Glutamatergic neuron (in vitro differentiated cells): ENCODE measurements around the gene THAP7. TPM values are rescaled to one million over a fixed set of nuclear protein-coding genes. Genes with fewer than 3 reads are reported as not detected.
A peak's percentile ranks its signal among the peaks of the same experiment; 100 is the strongest.
"Not testable (repeated sequence)": the region's sequence is repeated elsewhere in the genome, so short reads cannot be mapped to it uniquely, and the experiment has no call there.

Experiments
- DNase-seq: peaks from one replicate; pipeline ENCODE4 v3.0.0; 2022
- H3K27ac Mint-ChIP-seq: one replicate; pipeline ENCODE4 v1.8.0; 2020; ENCODE audit warnings: mild to moderate bottlenecking, mixed read lengths, inconsistent platforms; ENCODE audit not compliant: unreplicated experiment
- H3K27me3 Mint-ChIP-seq: one replicate; pipeline ENCODE4 v1.8.0; 2020; ENCODE audit warnings: mild to moderate bottlenecking, moderate library complexity, mixed read lengths, inconsistent platforms; ENCODE audit not compliant: unreplicated experiment
- H3K36me3 Mint-ChIP-seq: one replicate; pipeline ENCODE4 v1.8.0; 2020; ENCODE audit warnings: mild to moderate bottlenecking, mixed read lengths, inconsistent platforms; ENCODE audit not compliant: unreplicated experiment
- H3K4me1 Mint-ChIP-seq: one replicate; pipeline ENCODE4 v1.8.0; 2020; ENCODE audit warnings: mild to moderate bottlenecking, low read depth, mixed read lengths, inconsistent platforms; ENCODE audit not compliant: unreplicated experiment
- H3K4me3 Mint-ChIP-seq: one replicate; pipeline ENCODE4 v1.8.0; 2020; ENCODE audit warnings: mild to moderate bottlenecking, mixed read lengths, inconsistent platforms; ENCODE audit not compliant: unreplicated experiment
- H3K9me3 Mint-ChIP-seq: one replicate; pipeline ENCODE4 v1.8.0; 2020; ENCODE audit warnings: mild to moderate bottlenecking, moderate library complexity, mixed read lengths, inconsistent platforms; ENCODE audit not compliant: unreplicated experiment
- CTCF ChIP-seq: fragments of 200-600 bp; sonication (generic); IDR thresholded peaks from one replicate; pipeline ENCODE4 v1.5.0; 2021; ENCODE audit not compliant: partially characterized antibody, unreplicated experiment
- long read RNA-seq: library from polyadenylated mRNA; unstranded; transcript quantifications from one replicate; pipeline ENCODE4 v2.0.0, GENCODE V29; 2020; ENCODE audit not compliant: unreplicated experiment
- total RNA-seq: library from RNA; stranded (reverse); fragmentation: NEBNext Ultra II Directional; extraction: Animal tissue kit (Norgen Biotek cat#: 25700); gene quantifications from one replicate; pipeline ENCODE4 v1.2.1, GENCODE V29; 2021; ENCODE audit not compliant: unreplicated experiment

Gene THAP7
- 17.8 TPM for total RNA-seq
- long read RNA-seq, transcript THAP7-208 (3 exons, 1,957 nt), result major isoform, 7 of 18 reads
- long read RNA-seq, transcript THAP7-204 (2 exons, 1,809 nt), result minor isoform, 6 of 18 reads
- long read RNA-seq, partial matches to known transcripts, result 0 of 18 reads
- long read RNA-seq, other reads (novel, unspliced or antisense), result 0 of 18 reads

GRCh38 chr22:21001601-21002325 lies at the start of gene THAP7:
Gene THAP7 (minus strand): TSS chr22:21002118. CDS start chr22:21001911, 207 bp downstream.
- H3K4me1 Mint-ChIP-seq, result peaks cover 1% of the 10 kb centered on the region
- peak within 1 kb of the TSS; percentile 99 for H3K4me3 Mint-ChIP-seq
- H3K36me3 Mint-ChIP-seq, result no peaks in the 10 kb centered on the region
- H3K27ac Mint-ChIP-seq, result peak within 1 kb of the TSS; percentile 96
- no peak for TF ChIP-seq CTCF
- H3K9me3 Mint-ChIP-seq, result peaks cover 14% of the 10 kb centered on the region
- peak; percentile 97 for DNase-seq
- peaks cover 3% of the 10 kb centered on the region for H3K27me3 Mint-ChIP-seq

- H3K9me3 Mint-ChIP-seq, result peaks cover 14% of the 10 kb centered on the region
- H3K27ac Mint-ChIP-seq, result peak overlapping the region; percentile 22
- H3K4me1 Mint-ChIP-seq, result peaks cover 20% of the 10 kb centered on the region
- no peak for DNase-seq
- no peaks in the 10 kb centered on the region for H3K36me3 Mint-ChIP-seq
- no peak overlapping the region for H3K4me3 Mint-ChIP-seq
- peaks cover 18% of the 10 kb centered on the region for H3K27me3 Mint-ChIP-seq
- TF ChIP-seq CTCF, result no peak
Measured at GRCh38 chr22:21051145-21051830, 49.4 kb upstream of the THAP7 start.

GRCh38 chr22:21048965-21049364 lies 47.0 kb upstream of the THAP7 start:
- peaks cover 16% of the 10 kb centered on the region for H3K27me3 Mint-ChIP-seq
- not testable (repeated sequence) for H3K27ac Mint-ChIP-seq, DNase-seq, H3K36me3 Mint-ChIP-seq, H3K4me3 Mint-ChIP-seq
- H3K9me3 Mint-ChIP-seq, result peaks cover 15% of the 10 kb centered on the region
- peaks cover 37% of the 10 kb centered on the region for H3K4me1 Mint-ChIP-seq

GRCh38 chr22:21048448-21048847 lies 46.5 kb upstream of the THAP7 start:
- peaks cover 17% of the 10 kb centered on the region for H3K27me3 Mint-ChIP-seq
- H3K36me3 Mint-ChIP-seq, DNase-seq, H3K4me3 Mint-ChIP-seq: not testable (repeated sequence)
- H3K4me1 Mint-ChIP-seq, result peaks cover 41% of the 10 kb centered on the region
- peaks cover 16% of the 10 kb centered on the region for H3K9me3 Mint-ChIP-seq
- peak overlapping the region; percentile 48 for H3K27ac Mint-ChIP-seq

GRCh38 chr22:21047730-21048129 lies 45.8 kb upstream of the THAP7 start:
- Mint-ChIP-seq H3K4me3 (no peak overlapping the region), H3K4me1 (peaks cover 41% of the 10 kb centered on the region), H3K27ac (peak overlapping the region; percentile 82), H3K9me3 (peaks cover 21% of the 10 kb centered on the region), H3K27me3 (peaks cover 16% of the 10 kb centered on the region), H3K36me3 (no peaks in the 10 kb centered on the region)
- DNase-seq, result peak; percentile 48
- TF ChIP-seq CTCF, result no peak
